Colonic mucosa (tissue), 4 donors: ENCODE results near the gene TPM2. TPM values are rescaled to one million over a fixed set of nuclear protein-coding genes. Genes with fewer than 3 reads are reported as not detected.

Experiments
- DNase-seq: peaks from one replicate; pipeline ENCODE4 v3.0.0-alpha.2; 2020
- H3K27ac ChIP-seq: fragments of 200-600 bp; one replicate; pipeline ENCODE4 v1.8.0; 2021
- H3K27me3 ChIP-seq: fragments of 200-600 bp; one replicate; pipeline ENCODE4 v1.8.0; 2021
- H3K36me3 ChIP-seq: fragments of 200-600 bp; one replicate; pipeline ENCODE4 v1.8.0; 2021
- H3K4me1 ChIP-seq: fragments of 200-600 bp; one replicate; pipeline ENCODE4 v1.8.0; 2021; ENCODE audit warnings: mild to moderate bottlenecking
- H3K4me3 ChIP-seq: fragments of 200-600 bp; one replicate; pipeline ENCODE4 v1.8.0; 2021
- H3K9ac ChIP-seq, 2 donors: one replicate each; pipeline ENCODE4 v1.7.0; 2013; ENCODE audit warnings: control low read depth in 2 of 2, low read depth in 2 of 2, low read length in 2 of 2
- H3K9me3 ChIP-seq: fragments of 200-600 bp; one replicate; pipeline ENCODE4 v1.8.0; 2021
- intact Hi-C: fragments of 100-400 bp; cut with DNase I; formaldehyde crosslinking; loops from one replicate; pipeline ENCODE4 v1.14.1; 2022
- total RNA-seq, 2 donors: library from RNA; stranded (reverse); fragmentation: NEBNext Ultra II Directional in 1 of 2; extraction: Animal tissue kit (Norgen Biotek cat#: 25700) in 1 of 2; gene quantifications; one replicate each; pipeline ENCODE4 v1.2.1, GENCODE V29; 2021
- TF ChIP-seq, protein P1 (sequence below): fragments of 200-600 bp; IDR thresholded peaks from one replicate; pipeline ENCODE4 v1.8.0; 2022; ENCODE audit warnings: antibody characterized with exemption, mild to moderate bottlenecking
- donor health status: healthy.
- donor health status: DM: no; HTN: no; CAD: no.
- donor health status: DM: no; HTN: no; CAD: no.

TPM2 gene
- total RNA-seq, 2 donors from 2014 or later = 29.8 to 321 TPM

GRCh38 chr9:35717132-35717870 lies 27.6 kb upstream of the TPM2 start:
- no peaks in the 10 kb centered on the region for H3K27me3 ChIP-seq
- H3K4me3 ChIP-seq = no peak overlapping the region
- H3K9ac ChIP-seq = no peak overlapping the region
- intact Hi-C loops = no loop called here
- DNase-seq = no peak
- TF ChIP-seq, protein P1, sequence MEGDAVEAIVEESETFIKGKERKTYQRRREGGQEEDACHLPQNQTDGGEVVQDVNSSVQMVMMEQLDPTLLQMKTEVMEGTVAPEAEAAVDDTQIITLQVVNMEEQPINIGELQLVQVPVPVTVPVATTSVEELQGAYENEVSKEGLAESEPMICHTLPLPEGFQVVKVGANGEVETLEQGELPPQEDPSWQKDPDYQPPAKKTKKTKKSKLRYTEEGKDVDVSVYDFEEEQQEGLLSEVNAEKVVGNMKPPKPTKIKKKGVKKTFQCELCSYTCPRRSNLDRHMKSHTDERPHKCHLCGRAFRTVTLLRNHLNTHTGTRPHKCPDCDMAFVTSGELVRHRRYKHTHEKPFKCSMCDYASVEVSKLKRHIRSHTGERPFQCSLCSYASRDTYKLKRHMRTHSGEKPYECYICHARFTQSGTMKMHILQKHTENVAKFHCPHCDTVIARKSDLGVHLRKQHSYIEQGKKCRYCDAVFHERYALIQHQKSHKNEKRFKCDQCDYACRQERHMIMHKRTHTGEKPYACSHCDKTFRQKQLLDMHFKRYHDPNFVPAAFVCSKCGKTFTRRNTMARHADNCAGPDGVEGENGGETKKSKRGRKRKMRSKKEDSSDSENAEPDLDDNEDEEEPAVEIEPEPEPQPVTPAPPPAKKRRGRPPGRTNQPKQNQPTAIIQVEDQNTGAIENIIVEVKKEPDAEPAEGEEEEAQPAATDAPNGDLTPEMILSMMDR = no peak
- H3K4me1 ChIP-seq = no peaks in the 10 kb centered on the region
- no peaks in the 10 kb centered on the region for H3K9me3 ChIP-seq
- H3K27ac ChIP-seq = no peak overlapping the region
- H3K36me3 ChIP-seq = peaks cover 67% of the 10 kb centered on the region

GRCh38 chr9:35716230-35716629 lies 26.5 kb upstream of the TPM2 start:
- intact Hi-C loops = no loop called here
- Histone ChIP-seq H3K4me1 (no peaks in the 10 kb centered on the region), H3K4me3 (no peak overlapping the region), H3K9me3 (no peaks in the 10 kb centered on the region), H3K36me3 (peaks cover 59% of the 10 kb centered on the region), H3K27ac (no peak overlapping the region), H3K9ac (no peak overlapping the region), H3K27me3 (no peaks in the 10 kb centered on the region)
- TF ChIP-seq, protein P1 = no peak
- no peak for DNase-seq

- Histone ChIP-seq H3K4me3 (no peak overlapping the region), H3K4me1 (no peaks in the 10 kb centered on the region), H3K9me3 (no peaks in the 10 kb centered on the region), H3K27me3 (no peaks in the 10 kb centered on the region), H3K27ac (no peak overlapping the region), H3K9ac (no peak overlapping the region), H3K36me3 (peaks cover 60% of the 10 kb centered on the region)
- intact Hi-C loops = no loop called here
- TF ChIP-seq, protein P1 = no peak
- no peak for DNase-seq
Observed at GRCh38 chr9:35714579-35715252, 25.0 kb upstream of the TPM2 start.

- no peak overlapping the region for H3K27ac ChIP-seq
- H3K4me1 ChIP-seq = no peaks in the 10 kb centered on the region
- TF ChIP-seq, protein P1 = no peak
- H3K4me3 ChIP-seq = no peak overlapping the region
- H3K27me3 ChIP-seq = no peaks in the 10 kb centered on the region
- H3K36me3 ChIP-seq = peaks cover 54% of the 10 kb centered on the region
- DNase-seq = no peak
- no peak overlapping the region for H3K9ac ChIP-seq
- intact Hi-C loops = no loop called here
- no peaks in the 10 kb centered on the region for H3K9me3 ChIP-seq
Observed at GRCh38 chr9:35714123-35714522, 24.4 kb upstream of the TPM2 start.

DNA sequence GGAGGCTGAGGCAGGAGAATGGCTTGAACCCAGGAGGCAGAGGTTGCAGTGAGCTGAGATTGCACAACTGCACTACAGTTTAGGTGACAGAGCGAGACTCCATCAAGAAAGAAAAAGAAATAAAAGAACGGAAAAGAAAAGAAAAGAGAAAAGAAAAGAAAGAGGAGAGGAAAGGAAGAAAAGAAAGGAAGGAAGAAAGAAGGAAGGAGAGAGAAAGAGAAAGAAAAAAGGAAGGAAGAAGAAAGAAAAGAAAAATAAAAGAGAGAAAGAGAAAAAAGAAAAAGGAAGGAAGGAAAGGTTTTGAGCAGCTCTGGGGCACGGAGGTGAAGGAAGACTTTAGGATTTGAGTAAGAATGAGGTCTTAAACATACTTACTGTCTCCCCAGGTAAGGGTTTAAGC lies 23.9 kb upstream of the TPM2 start:
- intact Hi-C loops = no loop called here
- Histone ChIP-seq H3K27me3 (no peaks in the 10 kb centered on the region), H3K9ac (no peak overlapping the region), H3K36me3 (peaks cover 50% of the 10 kb centered on the region), H3K4me3 (no peak overlapping the region), H3K9me3 (no peaks in the 10 kb centered on the region), H3K4me1 (no peaks in the 10 kb centered on the region), H3K27ac (no peak overlapping the region)
- TF ChIP-seq, protein P1 = no peak
- no peak for DNase-seq
